GM18870 (cell line): ENCODE measurements around the gene ZNF487.
"Not testable (repeated sequence)": the region's sequence is repeated elsewhere in the genome, so short reads cannot be mapped to it uniquely, and the experiment has no call there.

ENCODE experiments used
- ATAC-seq: cut with Tn5 transposase; IDR thresholded peaks from one replicate; pipeline ENCODE4 v1.9.1; 2021; ENCODE audit warnings: moderate library complexity; ENCODE audit not compliant: unreplicated experiment

The ZNF487 gene

GRCh38 chr10:43430926-43431663 is 5.8 kb upstream of the ZNF487 start:
- no peak for ATAC-seq

- no peak for ATAC-seq
Observed at GRCh38 chr10:43437141-43437870, 395 bp downstream of the ZNF487 start.

GRCh38 chr10:43440463-43441134 is 3.7 kb downstream of the ZNF487 start:
- ATAC-seq = no peak

- ATAC-seq = no peak
Observed at GRCh38 chr10:43444323-43444722, 7.4 kb downstream of the ZNF487 start.

- no peak for ATAC-seq
Observed at GRCh38 chr10:43444897-43445466, 8.1 kb downstream of the ZNF487 start.

- ATAC-seq = not testable (repeated sequence)
Observed at GRCh38 chr10:43446219-43447017, 9.5 kb downstream of the ZNF487 start.

GRCh38 chr10:43448742-43449141 is 11.8 kb downstream of the ZNF487 start:
- ATAC-seq = no peak

GRCh38 chr10:43452356-43452914 is 15.5 kb downstream of the ZNF487 start:
- peak; percentile 2 for ATAC-seq

- ATAC-seq = peak; percentile 34
Observed at GRCh38 chr10:43453266-43453831, 16.4 kb downstream of the ZNF487 start.

- ATAC-seq = not testable (repeated sequence)
Observed at GRCh38 chr10:43454025-43454424, 17.1 kb downstream of the ZNF487 start.

- not testable (repeated sequence) for ATAC-seq
Observed at GRCh38 chr10:43456561-43456960, 19.6 kb downstream of the ZNF487 start.

- ATAC-seq = no peak
Observed at GRCh38 chr10:43458227-43458626, 21.3 kb downstream of the ZNF487 start.

- ATAC-seq = peak; percentile 81
Observed at GRCh38 chr10:43461950-43462349, 25.0 kb downstream of the ZNF487 start.

- ATAC-seq = not testable (repeated sequence)
Observed at GRCh38 chr10:43465086-43465735, 28.3 kb downstream of the ZNF487 start.

- ATAC-seq = not testable (repeated sequence)
Observed at GRCh38 chr10:43465736-43466120, 28.8 kb downstream of the ZNF487 start.

- ATAC-seq = no peak
Observed at GRCh38 chr10:43471146-43471545, 34.2 kb downstream of the ZNF487 start.

- no peak for ATAC-seq
Observed at GRCh38 chr10:43471935-43472720, 35.2 kb downstream of the ZNF487 start.

GRCh38 chr10:43479275-43479674 is 42.4 kb downstream of the ZNF487 start:
- no peak for ATAC-seq
